Measurements from ENCODE around the gene BHMT.
"Not testable (repeated sequence)": the region's sequence is repeated elsewhere in the genome, so short reads cannot be mapped to it uniquely, and the experiment has no call there.

BHMT gene

GRCh38 chr5:79172269-79172668 is 60.7 kb downstream of the BHMT start:
- no peak for DNase-seq (ENCODE audit: low read depth)

- DNase-seq (ENCODE audit: low read depth) = no peak
These were observed 62.0 kb downstream of the BHMT start for GRCh38 chr5:79173626-79174025.

- DNase-seq (ENCODE audit: low read depth) = not testable (repeated sequence)
These were observed 68.8 kb downstream of the BHMT start for GRCh38 chr5:79180449-79180848.

- DNase-seq (ENCODE audit: low read depth) = no peak
These were observed 69.9 kb downstream of the BHMT start for GRCh38 chr5:79181419-79182022.

Data from GM04503 (cell line).